HEK293 (cell line): ENCODE data around the gene TYRO3.

ENCODE experiments used
- ATF2 ChIP-seq: fragments of 450-650 bp; formaldehyde crosslinking; IDR thresholded peaks from 2 replicates; pipeline ENCODE4 v1.5.1; 2016; ENCODE audit warnings: missing biosample characterization, missing genetic modification characterization, low read depth
- EGR2 ChIP-seq: fragments of 450-650 bp; formaldehyde crosslinking; IDR thresholded peaks from 2 replicates; pipeline ENCODE4 v1.5.1; 2016; ENCODE audit warnings: low read depth, missing biosample characterization, missing genetic modification characterization
- ELK4 ChIP-seq: IDR thresholded peaks from 2 replicates; pipeline ENCODE4 v1.6.1; 2011; ENCODE audit warnings: mild to moderate bottlenecking, low read depth, low read length, borderline replicate concordance
- FEZF1 ChIP-seq: fragments of 450-650 bp; formaldehyde crosslinking; IDR thresholded peaks from 2 replicates; pipeline ENCODE4 v1.5.1; 2016; ENCODE audit warnings: missing biosample characterization, missing genetic modification characterization
- GLI2 ChIP-seq: fragments of 450-650 bp; formaldehyde crosslinking; IDR thresholded peaks from 2 replicates; pipeline ENCODE4; 2017; ENCODE audit warnings: missing biosample characterization, missing genetic modification characterization, low read depth, borderline replicate concordance
- HIC1 ChIP-seq: fragments of 450-650 bp; formaldehyde crosslinking; IDR thresholded peaks from 2 replicates; pipeline ENCODE4 v1.5.1; 2016; ENCODE audit warnings: missing biosample characterization, missing genetic modification characterization
- KLF8 ChIP-seq: fragments of 450-650 bp; formaldehyde crosslinking; IDR thresholded peaks from 2 replicates; pipeline ENCODE4 v1.5.1; 2016; ENCODE audit warnings: missing biosample characterization, missing genetic modification characterization
- PBX3 ChIP-seq: sonication (generic); formaldehyde crosslinking; IDR thresholded peaks from 2 replicates; pipeline ENCODE4 v1.8.1; 2022; ENCODE audit warnings: mild to moderate bottlenecking, moderate library complexity, missing genetic modification reagents
- PRDM10 ChIP-seq: fragments of 450-650 bp; formaldehyde crosslinking; IDR thresholded peaks from 2 replicates; pipeline ENCODE4 v1.5.1; 2016; ENCODE audit warnings: missing biosample characterization, missing genetic modification characterization
- REPIN1 ChIP-seq: fragments of 450-650 bp; formaldehyde crosslinking; IDR thresholded peaks from 2 replicates; pipeline ENCODE4 v1.5.1; 2017; ENCODE audit warnings: missing biosample characterization, missing genetic modification characterization, low read depth
- SALL2 ChIP-seq: fragments of 450-650 bp; formaldehyde crosslinking; IDR thresholded peaks from 2 replicates; pipeline ENCODE4 v1.5.0; 2017; ENCODE audit warnings: missing biosample characterization, mild to moderate bottlenecking, missing genetic modification characterization, borderline replicate concordance
- SP7 ChIP-seq: fragments of 450-650 bp; formaldehyde crosslinking; IDR thresholded peaks from 2 replicates; pipeline ENCODE4 v1.5.1; 2016; ENCODE audit warnings: missing biosample characterization, missing genetic modification characterization
- ZBTB10 ChIP-seq: fragments of 450-650 bp; formaldehyde crosslinking; IDR thresholded peaks from 2 replicates; pipeline ENCODE4 v1.5.1; 2016; ENCODE audit warnings: missing biosample characterization, missing genetic modification characterization
- ZIC2 ChIP-seq: fragments of 450-650 bp; formaldehyde crosslinking; IDR thresholded peaks from 2 replicates; pipeline ENCODE4 v1.5.1; 2016; ENCODE audit warnings: missing biosample characterization, missing genetic modification characterization
- ZNF121 ChIP-seq: fragments of 450-650 bp; formaldehyde crosslinking; IDR thresholded peaks from 2 replicates; pipeline ENCODE4 v1.5.1; 2016; ENCODE audit warnings: missing biosample characterization, missing genetic modification characterization
- ZNF132 ChIP-seq: fragments of 450-650 bp; formaldehyde crosslinking; IDR thresholded peaks from 2 replicates; pipeline ENCODE4 v1.5.1; 2017; ENCODE audit warnings: missing biosample characterization, missing genetic modification characterization, borderline replicate concordance
- ZNF140 ChIP-seq: fragments of 450-650 bp; formaldehyde crosslinking; IDR thresholded peaks from 2 replicates; pipeline ENCODE4 v1.5.1; 2016; ENCODE audit warnings: missing biosample characterization, missing genetic modification characterization
- ZNF24 ChIP-seq: fragments of 450-650 bp; formaldehyde crosslinking; IDR thresholded peaks from 2 replicates; pipeline ENCODE4 v1.5.1; 2016; ENCODE audit warnings: missing biosample characterization, missing genetic modification characterization
- ZNF423 ChIP-seq: fragments of 450-650 bp; formaldehyde crosslinking; IDR thresholded peaks from 2 replicates; pipeline ENCODE4 v1.5.1; 2016; ENCODE audit warnings: missing biosample characterization, missing genetic modification characterization
- ZNF426 ChIP-seq: fragments of 450-650 bp; formaldehyde crosslinking; IDR thresholded peaks from 2 replicates; pipeline ENCODE4 v1.5.1; 2017; ENCODE audit warnings: missing biosample characterization, missing genetic modification characterization, mild to moderate bottlenecking, inconsistent platforms, moderate library complexity
- ZNF48 ChIP-seq: fragments of 450-650 bp; formaldehyde crosslinking; IDR thresholded peaks from 2 replicates; pipeline ENCODE4 v1.5.1; 2016; ENCODE audit warnings: missing biosample characterization, missing genetic modification characterization
- ZNF596 ChIP-seq: fragments of 450-650 bp; IDR thresholded peaks from 2 replicates; pipeline ENCODE4 v1.5.0; 2018; ENCODE audit warnings: missing biosample characterization, mild to moderate bottlenecking, missing genetic modification characterization, moderate library complexity
- ZSCAN23 ChIP-seq: fragments of 450-650 bp; formaldehyde crosslinking; IDR thresholded peaks from 2 replicates; pipeline ENCODE4 v1.5.1; 2016; ENCODE audit warnings: missing biosample characterization, missing genetic modification characterization

The TYRO3 gene

GRCh38 chr15:41513506-41514227 is 45.3 kb upstream of the TYRO3 start, which contains the start of gene LTK (continued):
- TF ChIP-seq PRDM10 (peak; percentile 71; the same call in 1 of the 2 replicates), GLI2 (no peak), REPIN1 (no peak), HIC1 (tag by site-specific recombination) (no peak), ZNF48 (tag by site-specific recombination) (no peak), ZNF132 (tag by site-specific recombination) (no peak), ZNF423 (tag by site-specific recombination) (peak; percentile 81), EGR2 (tag by site-specific recombination) (peak; percentile 68), ZBTB10 (tag by site-specific recombination) (0 out of 2 replicates have a peak, but pooled peaks have one; percentile 52), KLF8 (tag by site-specific recombination) (peak; percentile 41; the same call in 1 of the 2 replicates), ZNF24 (tag by site-specific recombination) (no peak), SP7 (tag by site-specific recombination) (no peak), ZIC2 (tag by site-specific recombination) (peak; percentile 75), FEZF1 (tag by site-specific recombination) (0 out of 2 replicates have a peak, but pooled peaks have one; percentile 6), ZNF596 (tag by site-specific recombination) (no peak), ZSCAN23 (tag by site-specific recombination) (no peak), ATF2 (no peak), ZNF140 (tag by site-specific recombination) (no peak), ZNF426 (tag by site-specific recombination) (no peak), PBX3 (CRISPR knock-in tag) (no peak), ZNF121 (tag by site-specific recombination) (no peak), ELK4 (no peak), SALL2 (no peak)
